Fibroblast of gingiva (primary cell): ENCODE results near the gene CHRNA9.

Experiments used
- DNase-seq: peaks from one replicate; pipeline ENCODE4 v3.0.0-alpha.2; 2011; ENCODE audit warnings: low read depth

The CHRNA9 gene

GRCh38 chr4:40308528-40309122 is 26.5 kb upstream of the CHRNA9 start:
- DNase-seq, result no peak

DNA sequence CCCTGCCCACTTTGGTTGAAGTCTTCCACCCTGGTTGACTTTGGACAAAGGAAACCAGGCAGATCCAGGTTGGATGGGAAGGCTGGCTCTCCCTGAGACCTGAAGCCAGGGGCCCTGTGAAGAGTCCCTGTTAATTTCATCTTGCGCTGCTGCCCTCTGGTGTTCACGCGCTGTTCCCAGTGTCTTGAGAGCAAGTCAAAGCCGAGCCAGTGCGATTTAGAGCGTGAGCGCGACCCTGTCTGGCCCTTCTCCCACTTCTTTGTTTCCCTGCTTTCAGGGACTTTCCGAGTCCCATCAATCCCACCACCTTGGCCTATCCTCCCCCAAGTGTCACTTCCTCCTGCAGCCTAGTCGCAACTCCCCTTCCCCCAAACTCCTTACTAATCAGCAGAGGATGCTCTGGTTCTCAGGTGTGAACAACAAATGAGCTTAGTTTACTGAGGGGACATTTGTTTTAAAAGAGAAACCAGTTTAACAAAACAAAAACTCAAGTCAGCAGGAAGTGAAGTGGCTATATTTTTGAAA is 25.8 kb upstream of the CHRNA9 start:
- peak; percentile 64 for DNase-seq

GRCh38 chr4:40310225-40310624 is 24.9 kb upstream of the CHRNA9 start:
- no peak for DNase-seq

DNA sequence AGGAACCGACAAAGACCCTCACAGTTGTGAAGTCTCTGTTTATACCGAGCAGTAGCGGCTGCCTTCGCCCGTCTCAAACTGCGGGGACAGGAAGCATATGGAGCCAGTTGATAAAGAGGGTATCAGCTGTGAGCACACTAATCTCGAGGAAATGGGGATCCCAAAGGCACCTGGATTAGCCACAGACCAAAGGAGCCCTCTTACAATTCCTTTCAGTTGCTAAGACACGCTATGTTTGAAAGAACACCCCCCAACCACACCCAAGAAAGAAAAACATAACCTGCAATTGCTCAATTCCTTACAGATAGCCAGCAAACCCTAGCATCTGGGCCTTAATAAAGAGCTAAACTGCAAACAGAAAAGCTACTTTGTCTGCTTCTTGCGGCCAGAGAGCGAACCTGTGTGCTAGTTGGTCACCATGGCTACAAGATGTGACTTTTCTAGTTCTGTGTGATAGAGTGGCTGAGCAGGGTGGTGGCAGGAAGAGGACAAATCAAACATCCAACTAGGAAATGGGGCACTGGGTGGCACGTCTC is 23.3 kb upstream of the CHRNA9 start:
- DNase-seq, result no peak

GRCh38 chr4:40314951-40315350 is 20.2 kb upstream of the CHRNA9 start:
- DNase-seq, result peak; percentile 37

- DNase-seq, result peak; percentile 96
Observed at GRCh38 chr4:40316333-40316781, 18.8 kb upstream of the CHRNA9 start.

DNA sequence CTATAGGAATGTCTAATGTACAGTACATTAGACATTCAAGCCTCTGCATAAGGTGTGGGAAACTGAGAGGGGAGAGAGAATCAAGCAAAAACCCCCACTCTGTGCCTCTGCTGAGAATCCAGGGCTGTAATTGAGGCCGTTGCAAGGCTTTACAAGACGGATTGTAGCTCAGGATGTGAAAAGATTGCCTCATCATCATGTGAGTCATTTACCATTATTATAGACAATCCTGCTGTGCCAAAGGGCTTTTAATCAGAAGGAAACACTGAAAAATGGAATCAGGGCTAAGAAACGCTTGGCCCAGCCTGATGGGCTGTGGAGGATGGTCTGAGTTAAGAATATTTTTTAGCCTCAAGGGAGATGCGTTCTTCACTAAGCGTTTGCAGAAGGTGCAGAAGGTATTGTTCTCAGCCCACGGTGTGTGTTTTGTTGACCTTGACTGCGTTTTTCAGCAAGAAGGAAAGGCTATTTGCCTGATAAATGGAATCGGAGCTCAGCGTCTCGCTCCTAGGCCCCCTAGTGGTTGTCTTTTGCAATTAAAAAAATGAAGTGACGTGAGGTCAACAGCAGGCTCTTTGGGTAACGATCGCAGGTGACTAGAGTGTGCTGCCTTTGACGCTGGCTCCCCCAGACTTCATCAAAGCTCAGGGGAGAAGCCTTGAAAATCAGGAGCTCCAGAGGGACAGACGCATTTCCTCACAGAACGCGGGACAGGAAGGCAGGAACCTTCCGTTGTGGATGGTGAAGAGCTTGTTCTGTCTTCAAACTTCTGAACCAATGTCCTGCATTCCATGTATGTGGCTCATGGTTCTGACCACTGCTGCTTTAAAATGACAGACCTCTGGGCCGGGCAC is 18.1 kb upstream of the CHRNA9 start:
- DNase-seq, result peak; percentile 94

DNA sequence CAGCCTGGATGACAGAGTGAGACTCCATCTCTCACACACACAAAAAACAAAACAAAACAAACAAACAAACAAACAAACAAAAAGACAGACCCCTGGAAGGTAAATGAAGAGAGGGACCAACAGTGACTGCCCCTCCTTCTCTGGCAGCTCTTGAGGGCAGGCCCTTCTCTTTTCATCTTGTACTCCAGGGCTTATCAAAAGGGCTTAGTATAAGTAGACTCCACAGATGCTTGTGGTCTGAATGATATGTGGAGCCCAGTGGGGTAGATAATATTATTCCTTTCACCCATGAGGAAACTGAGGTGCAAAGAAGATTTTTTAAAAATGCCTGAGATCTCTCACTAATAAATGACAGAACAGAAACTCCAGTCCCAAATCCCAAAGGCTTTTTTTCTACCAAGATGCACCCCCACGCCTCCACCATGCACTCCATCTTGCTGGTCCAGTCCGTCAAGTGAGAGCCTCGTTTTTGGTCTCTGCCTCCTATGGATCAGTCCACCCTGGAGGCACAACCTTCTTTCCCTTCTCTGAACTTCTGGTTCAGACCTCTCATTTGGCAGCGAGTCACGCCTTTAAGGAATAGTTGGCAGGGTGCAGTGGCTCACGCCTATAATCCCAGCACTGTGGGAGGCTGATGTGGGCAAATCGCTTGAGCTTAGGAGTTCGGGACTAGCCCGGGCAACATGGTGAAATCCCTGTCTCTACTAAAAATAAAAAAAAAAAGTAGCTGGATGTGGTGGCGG is 17.0 kb upstream of the CHRNA9 start:
- no peak for DNase-seq

GRCh38 chr4:40321574-40322275 is 13.4 kb upstream of the CHRNA9 start:
- peak; percentile 99 for DNase-seq

DNA sequence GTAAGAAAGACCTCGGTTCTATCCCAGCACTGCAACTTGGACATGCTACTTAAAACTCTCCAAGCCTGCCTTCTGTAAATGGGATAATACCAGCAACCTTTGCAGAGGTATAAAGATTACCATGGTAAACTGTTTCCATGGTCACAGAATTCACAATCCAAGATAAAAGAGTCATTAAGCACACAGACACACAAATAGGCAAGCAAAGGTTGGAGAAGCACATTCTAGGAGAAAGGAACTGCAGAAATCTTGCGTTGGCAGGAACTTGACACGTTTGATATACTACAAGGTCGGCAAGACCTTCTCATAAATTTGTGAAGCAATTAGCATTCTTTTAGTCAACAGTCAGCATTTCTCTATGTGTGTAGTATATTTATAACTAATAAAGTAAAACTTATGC is 12.3 kb upstream of the CHRNA9 start:
- peak; percentile 12 for DNase-seq

DNA sequence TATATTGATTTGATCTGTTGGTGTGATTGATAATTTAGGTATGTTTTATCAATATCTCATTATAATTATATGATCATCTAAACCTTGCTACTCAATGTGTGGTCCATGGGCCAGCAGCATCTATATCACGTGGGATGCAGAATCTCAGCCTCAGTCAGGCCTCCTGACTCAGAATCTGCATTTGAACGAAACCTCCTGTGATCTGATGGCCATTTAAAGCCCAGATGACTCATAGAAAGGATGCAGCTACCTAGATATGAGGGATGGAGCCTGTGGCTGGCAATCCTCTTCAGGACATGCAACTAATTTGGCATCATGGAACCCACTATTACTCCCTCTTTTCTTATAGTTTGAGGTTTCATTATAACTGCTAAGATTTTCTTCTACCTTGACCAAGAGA is 11.3 kb upstream of the CHRNA9 start:
- DNase-seq, result no peak

DNA sequence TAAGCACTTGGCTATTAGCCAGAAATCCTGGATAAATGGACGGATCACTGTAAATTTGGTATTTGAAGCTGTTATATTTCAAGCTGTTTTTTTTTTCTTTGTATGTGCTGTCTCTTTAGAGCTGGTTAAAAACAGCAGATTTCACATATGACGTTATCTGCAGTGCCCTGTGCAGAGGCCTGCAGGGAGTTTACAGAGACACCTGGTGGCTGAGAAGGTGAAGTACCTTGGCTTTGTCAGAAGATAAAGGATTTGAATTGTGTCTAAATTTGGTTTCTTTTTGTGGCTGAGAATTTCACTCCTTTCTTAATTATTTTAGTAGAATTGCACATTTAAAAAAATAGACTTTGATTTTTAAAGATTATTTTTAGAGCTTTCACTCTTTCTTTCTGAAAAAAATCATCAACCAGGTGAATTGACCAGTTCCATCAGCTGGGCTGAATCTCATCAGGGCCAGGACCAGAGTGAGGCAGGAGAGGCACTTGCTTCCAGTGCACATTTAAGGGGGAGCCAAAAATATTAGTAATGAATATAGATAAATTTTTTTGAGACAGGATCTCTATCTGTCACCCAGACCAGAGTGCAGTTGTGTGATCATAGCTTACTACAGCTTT is 9.6 kb upstream of the CHRNA9 start:
- DNase-seq, result peak; percentile 69

GRCh38 chr4:40327340-40327739 is 7.8 kb upstream of the CHRNA9 start:
- DNase-seq, result no peak

DNA sequence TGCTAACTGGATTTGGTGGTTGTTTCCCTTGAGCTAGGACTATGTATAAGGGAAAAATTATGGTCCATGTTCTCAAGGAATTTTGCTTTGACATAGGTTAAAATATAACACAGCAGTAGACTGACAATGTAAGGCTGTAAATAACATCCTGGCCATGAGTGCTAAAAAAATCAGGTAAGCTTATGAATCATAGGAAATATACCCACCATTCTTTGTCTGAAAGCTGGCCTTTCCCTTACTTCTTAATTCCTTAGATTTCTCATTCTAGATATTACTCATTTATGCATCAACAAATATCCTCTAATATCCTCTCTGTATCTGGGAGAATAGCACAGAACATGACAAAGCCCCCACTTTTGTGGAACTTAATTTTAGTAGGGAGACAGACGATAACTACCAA is 6.8 kb upstream of the CHRNA9 start:
- DNase-seq, result no peak

DNA sequence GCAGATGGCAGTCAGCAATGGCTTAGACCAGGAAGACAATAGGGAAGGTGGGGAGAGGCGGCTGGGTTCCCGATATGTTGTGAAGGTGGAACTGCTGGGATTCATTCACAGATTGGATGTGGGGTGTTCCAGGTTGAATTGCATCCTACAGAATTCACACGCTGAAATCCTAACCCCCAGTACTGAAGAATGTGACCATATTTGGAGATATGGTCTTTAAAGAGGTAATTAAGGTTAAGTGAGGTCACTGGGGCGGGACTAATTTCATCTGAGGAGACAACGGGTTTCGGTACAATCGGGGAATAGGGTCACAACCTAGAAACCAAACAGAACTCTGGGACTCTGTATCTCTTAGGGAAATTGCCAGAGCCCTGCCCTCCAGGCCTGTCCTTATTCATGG is 5.3 kb upstream of the CHRNA9 start:
- DNase-seq, result no peak

GRCh38 chr4:40330536-40330935 is 4.6 kb upstream of the CHRNA9 start:
- no peak for DNase-seq

- peak; percentile 41 for DNase-seq
Observed at GRCh38 chr4:40331101-40331745, 3.9 kb upstream of the CHRNA9 start.

DNA sequence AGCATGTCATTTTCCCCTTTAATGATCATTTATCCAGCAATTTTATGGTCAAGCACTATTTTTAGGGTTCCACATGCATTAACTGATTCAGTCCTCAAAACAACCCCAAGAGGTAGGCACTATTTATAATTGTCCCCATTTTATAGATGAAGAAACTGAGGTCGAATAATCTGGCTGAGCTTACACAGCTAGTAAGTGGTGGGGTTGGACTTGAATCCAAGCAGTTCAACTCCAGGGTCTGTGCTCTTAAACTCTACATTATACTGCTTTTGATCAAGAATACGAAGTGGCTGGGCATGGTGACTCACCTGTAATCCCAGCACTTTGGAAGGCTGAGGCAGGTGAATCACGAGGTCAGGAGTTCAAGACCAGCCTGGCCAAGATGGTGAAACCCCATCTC is 3.2 kb upstream of the CHRNA9 start:
- DNase-seq, result no peak

DNA sequence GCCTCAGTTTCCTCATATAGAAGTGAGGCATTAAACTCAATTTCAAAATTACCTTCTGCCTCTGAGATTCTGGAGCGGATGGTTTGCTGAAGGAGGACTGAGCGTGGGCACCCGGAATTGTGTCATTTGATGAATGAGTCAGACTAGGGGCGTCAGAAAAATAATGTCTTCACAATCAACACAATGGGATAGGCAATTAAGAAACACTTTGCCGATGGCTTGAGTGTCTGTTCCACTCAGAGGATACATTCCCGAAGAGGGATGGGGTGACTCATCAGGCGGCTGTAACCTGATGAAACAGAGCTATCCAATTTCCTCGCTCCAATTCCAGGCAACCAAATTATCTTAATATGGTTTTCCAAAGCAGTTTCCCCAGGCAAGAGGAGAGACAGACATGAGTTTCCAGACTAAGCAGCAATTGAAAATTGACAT is 1.2 kb upstream of the CHRNA9 start:
- DNase-seq, result peak; percentile 83

- DNase-seq, result peak; percentile 17
Observed at GRCh38 chr4:40335525-40335894, 377 bp downstream of the CHRNA9 start.

DNA sequence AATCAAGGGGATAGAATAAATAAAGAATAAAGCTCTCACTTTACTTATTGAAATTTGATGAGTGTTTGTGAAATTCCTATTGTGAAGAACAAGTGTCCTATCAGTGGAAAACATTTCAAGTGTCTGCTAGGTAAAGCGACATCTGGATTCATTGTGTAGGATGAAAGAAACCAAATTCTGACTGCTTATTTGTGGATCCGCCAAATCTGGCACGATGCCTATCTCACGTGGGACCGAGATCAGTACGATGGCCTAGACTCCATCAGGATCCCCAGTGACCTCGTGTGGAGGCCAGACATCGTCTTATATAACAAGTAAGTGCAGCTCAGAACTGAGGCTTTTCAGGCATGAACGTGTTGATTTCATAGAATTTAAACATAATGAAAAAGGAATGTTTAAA is 1.9 kb downstream of the CHRNA9 start:
- no peak for DNase-seq
